HG03135 (cell line): Measurements from ENCODE around the gene THEMIS2.
"Not testable (repeated sequence)": the region's sequence is repeated elsewhere in the genome, so short reads cannot be mapped to it uniquely, and the experiment has no call there.

Experiments used
- ATAC-seq: cut with Tn5 transposase; IDR thresholded peaks from one replicate; pipeline ENCODE4 v1.9.1; 2021; ENCODE audit warnings: mild to moderate bottlenecking, moderate library complexity; ENCODE audit not compliant: unreplicated experiment

THEMIS2 gene

GRCh38 chr1:27862671-27863537, 9.4 kb upstream of the THEMIS2 start:
- no peak for ATAC-seq

DNA sequence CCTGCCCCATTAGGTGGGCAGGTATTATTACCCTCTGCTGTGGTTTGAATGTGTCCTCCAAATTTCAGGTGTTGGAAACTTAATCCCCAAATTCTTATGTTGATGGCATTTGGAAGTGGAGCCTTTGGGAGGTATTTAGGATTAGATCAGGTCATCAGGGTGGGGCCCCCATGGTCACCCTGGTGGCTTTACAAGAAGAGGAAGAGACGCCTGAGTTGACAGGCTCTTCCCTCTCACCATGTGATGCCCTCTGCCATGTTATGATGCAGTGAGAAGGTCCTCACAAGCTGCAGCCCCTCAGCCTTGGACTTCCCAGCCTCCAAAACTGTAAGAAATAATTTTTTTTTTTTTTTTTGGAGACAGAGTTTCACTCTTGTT, 8.8 kb upstream of the THEMIS2 start:
- no peak for ATAC-seq

DNA sequence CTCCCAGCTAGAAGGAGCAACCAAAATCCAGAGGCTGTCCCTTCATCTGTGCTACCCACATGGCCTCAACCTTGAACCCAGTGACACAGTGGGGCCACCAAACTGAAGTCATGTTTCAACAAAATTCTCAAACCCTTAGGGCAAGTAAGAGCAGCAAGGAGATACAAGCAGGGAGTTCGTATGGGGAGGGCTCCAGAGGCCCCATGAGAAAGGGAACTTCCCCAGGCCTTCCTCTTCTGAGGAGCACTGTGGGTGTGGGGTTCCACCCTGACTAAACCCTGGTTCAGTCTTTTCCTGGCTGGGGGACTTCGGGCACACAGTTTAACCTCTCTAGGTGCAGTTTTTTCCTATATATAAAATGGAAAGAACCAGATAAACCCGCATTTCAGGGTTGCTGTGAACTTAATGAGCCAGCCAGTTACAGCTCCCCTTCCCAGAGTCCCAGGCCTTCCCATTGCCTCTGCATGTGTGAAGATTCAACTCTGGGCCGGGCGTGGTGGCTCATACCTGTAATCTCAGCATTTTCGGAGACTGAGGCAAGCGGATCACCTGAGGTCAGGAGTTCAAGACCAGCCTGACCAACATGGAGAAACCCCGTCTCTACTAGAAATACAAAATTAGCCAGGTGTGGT, 8.0 kb upstream of the THEMIS2 start:
- ATAC-seq, result no peak

DNA sequence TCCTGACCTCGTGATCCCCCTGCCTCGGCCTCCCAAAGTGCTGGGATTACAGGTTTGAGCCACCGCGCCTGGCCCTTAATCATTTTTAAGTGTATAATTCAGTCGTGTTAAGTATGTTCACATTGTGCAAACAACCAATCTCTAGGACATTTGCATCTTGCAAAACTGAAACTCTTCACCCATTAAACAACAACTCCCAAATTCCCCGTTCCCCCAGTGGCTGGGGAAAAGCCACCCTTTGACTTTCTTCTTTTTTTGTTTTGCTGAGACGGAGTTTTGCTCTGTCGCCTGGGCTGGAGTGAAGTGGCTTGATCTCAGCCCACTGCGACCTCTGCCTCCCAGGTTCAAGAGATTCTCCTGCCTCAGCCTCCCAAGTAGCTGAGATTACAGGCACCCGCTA, 6.5 kb upstream of the THEMIS2 start:
- no peak for ATAC-seq

- no peak for ATAC-seq
Measured at GRCh38 chr1:27868556-27868931, 3.8 kb upstream of the THEMIS2 start.

GRCh38 chr1:27868932-27869718, 3.2 kb upstream of the THEMIS2 start:
- no peak for ATAC-seq

DNA sequence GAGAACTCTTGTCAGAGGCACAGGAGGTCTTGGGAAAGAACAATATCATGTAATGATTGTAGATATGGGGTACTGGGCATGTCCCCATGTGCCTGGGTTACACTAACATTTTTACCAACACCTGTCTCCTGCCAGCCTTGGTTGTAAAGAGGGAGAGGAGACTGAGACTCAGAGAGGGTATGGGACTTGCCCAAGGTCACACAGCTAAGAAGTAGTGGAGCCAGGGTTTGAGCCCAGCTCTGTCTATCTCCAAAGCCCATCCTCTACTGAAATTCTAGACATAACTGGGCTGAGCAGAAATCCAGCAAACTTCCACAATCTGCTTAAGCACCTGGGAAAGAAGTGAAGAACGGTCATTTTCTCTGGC, 2.6 kb upstream of the THEMIS2 start:
- no peak for ATAC-seq

- not testable (repeated sequence) for ATAC-seq
Measured at GRCh38 chr1:27871076-27871475, 1.3 kb upstream of the THEMIS2 start.

DNA sequence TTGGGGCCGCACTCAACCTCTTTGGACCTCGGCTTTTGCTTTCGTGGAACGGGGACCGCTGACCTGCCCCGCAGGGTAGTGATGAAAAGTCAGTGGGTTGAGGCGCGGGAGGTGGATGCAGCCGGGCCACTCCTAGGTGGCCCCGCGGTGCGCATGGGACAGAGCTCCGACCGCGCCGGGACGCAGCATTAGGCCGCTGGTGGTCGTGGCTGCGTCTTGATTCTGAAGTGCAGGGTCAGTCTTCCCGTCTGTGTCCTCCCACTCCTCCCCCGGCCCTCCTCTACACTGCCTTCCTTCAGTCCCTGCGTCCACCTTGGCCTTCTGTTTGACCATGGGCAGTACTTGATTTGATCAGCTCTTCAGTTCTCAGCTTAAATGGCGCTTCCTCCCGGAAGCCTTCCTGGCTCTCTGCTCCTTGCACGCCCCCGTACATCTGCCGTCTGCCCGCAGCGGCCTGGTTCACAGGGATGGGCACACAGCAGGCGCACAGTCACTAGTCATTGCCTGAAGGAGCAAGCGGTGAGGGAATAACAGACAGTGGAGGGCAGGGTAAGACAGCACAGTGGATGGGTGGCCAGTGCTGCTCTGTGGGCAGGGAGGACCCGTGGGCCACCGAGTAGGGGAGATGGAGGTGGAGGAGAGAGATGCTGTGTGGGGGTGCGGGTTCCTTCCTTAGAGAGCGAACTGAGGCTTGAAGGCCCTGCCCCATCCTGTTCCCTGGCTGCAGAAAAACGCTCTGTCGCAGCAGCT, 633 bp downstream of the THEMIS2 start:
- no peak for ATAC-seq

DNA sequence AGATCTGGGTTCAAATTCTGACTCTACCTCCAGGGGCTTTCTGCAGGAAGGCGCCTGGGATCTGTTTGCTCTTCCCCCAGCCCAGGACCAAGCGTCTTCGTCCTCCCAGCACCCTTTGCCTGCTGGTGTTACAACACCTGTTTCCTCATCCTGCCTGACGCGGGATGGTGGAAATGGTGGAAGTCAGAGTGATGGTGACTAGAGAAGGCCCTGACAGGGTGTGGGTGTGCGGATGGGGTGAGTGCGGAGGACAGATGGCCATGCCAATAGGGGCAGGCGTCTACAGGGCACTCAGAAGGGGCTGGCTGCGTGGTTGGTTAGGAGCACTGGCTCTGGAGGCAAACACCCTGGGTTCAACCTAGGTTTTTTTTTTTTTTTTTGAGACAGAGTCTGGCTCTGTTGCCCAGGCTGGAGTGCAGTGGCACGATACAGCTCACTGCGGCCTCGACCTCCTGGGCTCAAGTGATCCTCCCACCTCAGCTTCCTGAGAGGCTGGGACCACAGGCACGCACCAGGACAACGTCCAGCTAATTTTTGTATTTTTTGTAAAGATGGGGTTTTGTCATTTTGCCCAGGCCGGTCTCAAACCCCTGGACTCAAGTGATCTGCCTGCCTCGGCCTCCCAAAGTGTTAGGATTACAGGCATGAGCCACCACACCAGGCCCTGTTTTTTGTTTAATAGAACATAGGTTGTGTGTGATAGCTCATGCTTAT, 1.5 kb downstream of the THEMIS2 start:
- ATAC-seq, result no peak

DNA sequence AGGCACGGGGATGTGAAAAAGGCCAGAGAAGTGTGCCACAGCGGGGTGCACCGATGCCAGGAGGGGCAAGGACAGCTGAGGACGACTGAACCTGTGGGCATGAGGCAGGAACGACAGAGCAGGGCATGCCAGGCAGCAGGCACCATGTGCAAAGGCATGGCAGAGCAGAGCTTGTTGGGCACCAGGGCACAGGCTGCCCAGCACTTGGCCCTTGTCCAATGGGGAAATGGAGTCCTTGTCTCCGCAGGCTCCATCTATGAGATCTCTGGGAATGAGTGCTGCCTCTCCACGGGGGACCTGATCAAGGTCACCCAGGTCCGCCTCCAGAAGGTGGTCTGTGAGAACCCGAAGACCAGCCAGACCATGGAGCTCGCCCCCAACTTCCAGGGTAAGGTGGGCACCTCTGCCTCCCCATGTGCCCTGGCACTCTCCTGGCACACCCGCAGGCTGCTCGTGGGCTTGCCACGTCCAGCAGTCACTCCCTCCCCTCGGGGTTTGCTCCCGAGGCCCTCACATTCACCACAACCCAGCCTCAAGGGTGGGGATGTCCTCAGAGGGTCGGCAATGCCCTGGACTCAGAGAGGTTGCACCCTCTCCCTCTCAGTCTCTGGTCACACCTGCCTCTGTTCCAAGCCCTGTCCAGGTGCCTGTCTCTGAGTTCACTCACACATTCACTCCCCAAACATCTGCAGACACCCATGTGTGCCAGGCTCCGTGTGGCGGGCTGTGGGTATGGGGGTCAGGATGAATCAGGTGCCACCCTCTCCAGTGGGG, 4.2 kb downstream of the THEMIS2 start:
- ATAC-seq, result no peak

DNA sequence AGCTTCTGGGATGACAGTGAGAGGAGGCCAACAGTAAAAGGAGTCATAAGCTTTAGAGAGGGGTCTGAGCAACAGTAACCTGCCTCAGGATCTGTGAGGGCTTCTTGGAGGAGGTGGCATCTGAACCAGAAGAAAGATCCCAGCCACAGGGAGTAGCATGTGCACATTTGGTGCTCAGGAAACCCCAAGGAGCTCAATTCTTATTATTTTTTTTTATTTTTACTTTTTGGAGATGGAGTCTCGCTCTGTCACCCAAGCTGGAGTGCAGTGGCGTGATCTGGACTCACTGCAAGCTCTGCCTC, 4.7 kb downstream of the THEMIS2 start:
- ATAC-seq, result no peak

GRCh38 chr1:27878039-27878438, 5.7 kb downstream of the THEMIS2 start:
- no peak for ATAC-seq

GRCh38 chr1:27878787-27879335, 6.5 kb downstream of the THEMIS2 start:
- ATAC-seq, result no peak

DNA sequence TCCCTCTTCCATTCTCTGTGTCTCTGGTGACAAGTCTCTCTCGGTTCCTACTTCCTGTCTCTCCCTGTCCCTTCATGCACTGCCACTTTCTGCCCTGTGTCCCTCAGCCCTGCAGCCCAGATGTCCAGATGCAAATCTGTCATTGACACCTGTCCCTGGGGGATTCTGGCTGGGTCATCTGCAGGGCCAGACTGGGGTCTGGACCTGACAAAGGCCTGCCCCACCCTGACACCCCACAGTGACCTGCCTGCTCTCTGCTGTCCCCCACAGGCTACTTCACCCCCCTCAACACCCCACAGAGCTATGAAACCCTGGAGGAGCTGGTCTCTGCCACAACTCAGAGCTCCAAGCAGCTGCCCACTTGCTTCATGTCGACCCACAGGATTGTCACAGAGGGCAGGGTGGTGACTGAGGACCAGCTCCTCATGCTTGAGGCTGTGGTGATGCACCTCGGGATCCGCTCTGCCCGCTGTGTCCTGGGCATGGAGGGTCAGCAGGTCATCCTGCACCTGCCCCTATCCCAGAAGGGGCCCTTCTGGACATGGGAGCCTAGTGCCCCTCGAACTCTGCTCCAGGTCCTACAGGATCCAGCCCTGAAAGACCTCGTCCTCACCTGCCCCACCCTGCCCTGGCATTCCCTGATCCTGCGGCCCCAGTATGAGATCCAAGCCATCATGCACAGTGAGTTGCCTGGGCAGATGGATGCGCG, 7.2 kb downstream of the THEMIS2 start:
- ATAC-seq, result no peak

GRCh38 chr1:27882543-27882903, 10.2 kb downstream of the THEMIS2 start:
- ATAC-seq, result no peak

DNA sequence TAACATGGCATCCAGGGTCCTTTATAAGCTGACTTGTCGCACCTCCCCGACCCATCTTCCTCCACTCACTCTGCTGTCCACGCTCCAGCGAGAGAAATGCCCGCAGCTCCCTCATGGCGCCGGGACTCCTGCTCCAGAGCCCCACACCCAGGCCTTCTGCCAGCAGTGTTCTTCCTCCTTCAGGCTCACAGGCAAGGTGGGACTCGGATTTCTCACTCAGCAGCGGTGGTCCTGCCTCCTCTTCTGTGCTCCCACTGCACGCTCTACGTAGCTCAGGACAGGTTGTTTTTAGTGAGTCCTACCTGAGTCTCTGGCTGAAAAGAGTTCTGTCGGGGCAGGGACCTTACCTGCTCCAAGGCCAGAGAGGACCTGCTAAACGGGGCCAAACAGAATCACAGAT, 11.2 kb downstream of the THEMIS2 start:
- no peak for ATAC-seq

- ATAC-seq, result no peak
Measured at GRCh38 chr1:27884006-27884954, 11.9 kb downstream of the THEMIS2 start.
